ENCODE results near the gene CPA5. TPM values are rescaled to one million over a fixed set of nuclear protein-coding genes. Genes with fewer than 3 reads are reported as not detected.

CPA5 gene
- total and polyA plus RNA-seq, 2 donors (not counting 3 experiments of a cell fraction or from before 2014, with no cell fraction given), result not detected

DNA sequence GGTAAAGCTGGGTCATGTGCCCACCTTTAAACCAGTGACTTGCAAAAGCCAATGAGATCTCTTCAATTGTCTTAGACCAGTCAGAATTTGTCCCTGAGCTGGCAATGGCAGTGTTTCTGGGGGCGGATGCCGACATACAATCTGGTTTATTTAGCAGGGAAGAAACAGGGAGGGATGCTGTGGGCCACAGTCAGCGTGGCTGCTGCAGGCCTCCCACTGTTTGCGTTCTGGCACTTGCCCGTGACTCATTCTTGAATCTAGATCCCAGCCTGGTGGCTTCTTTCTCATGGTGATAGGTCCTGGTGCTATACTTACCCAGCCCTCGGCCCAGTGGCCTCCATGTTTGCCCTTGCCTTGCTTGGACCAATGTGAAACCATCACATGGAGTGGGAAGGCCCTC, 32.6 kb downstream of the CPA5 start:
- intact Hi-C loops (cut with micrococcal nuclease), result no loop called here
- BruUV-seq (replicated peaks), result no TSS peak
- TF ChIP-seq POLR2AphosphoS5 (IDR thresholded peaks at IDR 0.05; ENCODE audit: insufficient read depth, low read depth, low read length) (no peak), GATA2 (IDR thresholded peaks at IDR 0.05; ENCODE audit: insufficient read depth, insufficient read length, low read depth, low read length) (no peak), JUN (IDR thresholded peaks at IDR 0.05; ENCODE audit: borderline replicate concordance, insufficient read depth, insufficient read length, low read depth) (no peak), POLR2A (IDR thresholded peaks at IDR 0.05; ENCODE audit: low read depth, low read length) (no peak), EZH2 (IDR thresholded peaks at IDR 0.05; ENCODE audit: borderline replicate concordance, low read depth, low read length, severe bottlenecking) (no peak)
- TF ChIP-seq, protein P1, sequence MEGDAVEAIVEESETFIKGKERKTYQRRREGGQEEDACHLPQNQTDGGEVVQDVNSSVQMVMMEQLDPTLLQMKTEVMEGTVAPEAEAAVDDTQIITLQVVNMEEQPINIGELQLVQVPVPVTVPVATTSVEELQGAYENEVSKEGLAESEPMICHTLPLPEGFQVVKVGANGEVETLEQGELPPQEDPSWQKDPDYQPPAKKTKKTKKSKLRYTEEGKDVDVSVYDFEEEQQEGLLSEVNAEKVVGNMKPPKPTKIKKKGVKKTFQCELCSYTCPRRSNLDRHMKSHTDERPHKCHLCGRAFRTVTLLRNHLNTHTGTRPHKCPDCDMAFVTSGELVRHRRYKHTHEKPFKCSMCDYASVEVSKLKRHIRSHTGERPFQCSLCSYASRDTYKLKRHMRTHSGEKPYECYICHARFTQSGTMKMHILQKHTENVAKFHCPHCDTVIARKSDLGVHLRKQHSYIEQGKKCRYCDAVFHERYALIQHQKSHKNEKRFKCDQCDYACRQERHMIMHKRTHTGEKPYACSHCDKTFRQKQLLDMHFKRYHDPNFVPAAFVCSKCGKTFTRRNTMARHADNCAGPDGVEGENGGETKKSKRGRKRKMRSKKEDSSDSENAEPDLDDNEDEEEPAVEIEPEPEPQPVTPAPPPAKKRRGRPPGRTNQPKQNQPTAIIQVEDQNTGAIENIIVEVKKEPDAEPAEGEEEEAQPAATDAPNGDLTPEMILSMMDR (IDR thresholded peaks at IDR 0.05; ENCODE audit: extremely low read depth in 1 of 2, insufficient read depth in 1 of 2, low read depth in 1 of 2, low read length in 2 of 2), result no peak
- TF ChIP-seq, protein P2, sequence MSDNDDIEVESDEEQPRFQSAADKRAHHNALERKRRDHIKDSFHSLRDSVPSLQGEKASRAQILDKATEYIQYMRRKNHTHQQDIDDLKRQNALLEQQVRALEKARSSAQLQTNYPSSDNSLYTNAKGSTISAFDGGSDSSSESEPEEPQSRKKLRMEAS (IDR thresholded peaks at IDR 0.05; ENCODE audit: insufficient read depth, insufficient read length), result no peak
- Histone ChIP-seq H3K4me1 (ENCODE audit: control insufficient read depth, extremely low read depth, insufficient read depth, low read length) (peaks cover 18% of the 10 kb centered on the region), H3K79me2 (ENCODE audit: control insufficient read depth, insufficient read depth, low read length) (no peaks in the 10 kb centered on the region), H2AFZ (ENCODE audit: low read depth, low read length) (no peak overlapping the region), H3K27ac (ENCODE audit: insufficient read depth, low read depth, low read length) (no peak overlapping the region), H3K9ac (replicated peaks; ENCODE audit: extremely low read depth, insufficient read depth, low read length) (no peak overlapping the region), H3K27me3 (ENCODE audit: control insufficient read depth in 2 of 2, insufficient read depth in 2 of 2, low read length in 2 of 2) (no peaks in the 10 kb centered on the region), H3K36me3 (ENCODE audit: control insufficient read depth in 2 of 2, extremely low read depth in 1 of 2, insufficient read depth in 2 of 2, low read length in 2 of 2) (no peaks in the 10 kb centered on the region), H3K4me2 (ENCODE audit: insufficient read depth, low read length) (no peak overlapping the region), H3K4me3 (replicated peaks in 1 of 3; ENCODE audit: insufficient read depth in 1 of 3, low read depth in 1 of 3, low read length in 3 of 3) (no peak overlapping the region), H3K9me1 (replicated peaks; ENCODE audit: control insufficient read depth, extremely low read depth, insufficient read depth, low read length) (no peaks in the 10 kb centered on the region), H3K9me3 (replicated peaks; ENCODE audit: control insufficient read depth, insufficient read depth, low read length) (no peaks in the 10 kb centered on the region), H4K20me1 (replicated peaks; ENCODE audit: control insufficient read depth, extremely low read depth, insufficient read depth, low read length) (no peaks in the 10 kb centered on the region)
- dilution Hi-C loops (cut with MboI; ENCODE audit: extremely low pct_ligation_motif_present, low sequenced_read_pairs), result no loop called here
- no peak for DNase-seq (ENCODE audit: low read depth, low spot score)
- no peak for FAIRE-seq
- CTCF ChIA-PET, result no interaction called here
- POLR2A ChIA-PET, result no interaction called here
